Hematopoietic multipotent progenitor cell treated with erythropoietin and hydrocortisone succinate and interleukin-3 and kit ligand, for 6 days (in vitro differentiated cells): ENCODE data around the gene TUBA3C.
"Not testable (repeated sequence)": the region's sequence is repeated elsewhere in the genome, so short reads cannot be mapped to it uniquely, and the experiment has no call there.

Source experiments
- DNase-seq: peaks from one replicate; pipeline ENCODE4 v3.0.0-alpha.2; 2015

TUBA3C gene

GRCh38 chr13:19181621-19182485, at the start of gene TUBA3C:
Gene TUBA3C (minus strand): TSS chr13:19181824. CDS start chr13:19181747, 77 bp downstream.
- DNase-seq: no peak

- DNase-seq: not testable (repeated sequence)
Measured at GRCh38 chr13:19207413-19207812, 25.8 kb upstream of the TUBA3C start.

GRCh38 chr13:19192622-19193021, 11.0 kb upstream of the TUBA3C start:
- not testable (repeated sequence) for DNase-seq

GRCh38 chr13:19189911-19190310, 8.3 kb upstream of the TUBA3C start:
- not testable (repeated sequence) for DNase-seq

- not testable (repeated sequence) for DNase-seq
Measured at GRCh38 chr13:19189368-19189767, 7.7 kb upstream of the TUBA3C start.

GRCh38 chr13:19185865-19186645, 4.4 kb upstream of the TUBA3C start:
- DNase-seq: no peak

GRCh38 chr13:19185086-19185864, 3.7 kb upstream of the TUBA3C start:
- no peak for DNase-seq

GRCh38 chr13:19184176-19184575, 2.6 kb upstream of the TUBA3C start:
- no peak for DNase-seq

GRCh38 chr13:19183676-19184075, 2.1 kb upstream of the TUBA3C start:
- no peak for DNase-seq

GRCh38 chr13:19182536-19182935, 912 bp upstream of the TUBA3C start:
- DNase-seq: no peak

- DNase-seq: no peak
Measured at GRCh38 chr13:19181021-19181620, 503 bp downstream of the TUBA3C start.

- no peak for DNase-seq
Measured at GRCh38 chr13:19179916-19180315, 1.7 kb downstream of the TUBA3C start.

GRCh38 chr13:19178901-19179593, 2.6 kb downstream of the TUBA3C start:
- no peak for DNase-seq

GRCh38 chr13:19176981-19177776, 4.4 kb downstream of the TUBA3C start:
- DNase-seq: not testable (repeated sequence)

GRCh38 chr13:19173752-19174151, 7.9 kb downstream of the TUBA3C start:
- DNase-seq: no peak

GRCh38 chr13:19172647-19173030, 9.0 kb downstream of the TUBA3C start:
- no peak for DNase-seq

GRCh38 chr13:19172007-19172646, 9.5 kb downstream of the TUBA3C start:
- DNase-seq: no peak

GRCh38 chr13:19171563-19171962, 10.1 kb downstream of the TUBA3C start:
- no peak for DNase-seq

GRCh38 chr13:19169991-19170390, 11.6 kb downstream of the TUBA3C start:
- DNase-seq: no peak

- no peak for DNase-seq
Measured at GRCh38 chr13:19169496-19169895, 12.1 kb downstream of the TUBA3C start.

GRCh38 chr13:19161308-19161707, 20.3 kb downstream of the TUBA3C start:
- DNase-seq: no peak
